DLD1 (cell line): ENCODE measurements around the gene PDHA1.

ENCODE experiments used
- in situ Hi-C: cut with HindIII; loops from 2 replicates; pipeline ENCODE4 v1.10.0; 2017; ENCODE audit warnings: low sequenced_read_pairs

PDHA1 gene

GRCh38 chrX:19372547-19373331, 29.0 kb downstream of the PDHA1 start:
- in situ Hi-C loops = no loop called here

- in situ Hi-C loops = no loop called here
Measured at GRCh38 chrX:19373351-19373891, 29.7 kb downstream of the PDHA1 start.

GRCh38 chrX:19375546-19375945, 31.8 kb downstream of the PDHA1 start:
- in situ Hi-C loops = no loop called here

- in situ Hi-C loops = no loop called here
Measured at GRCh38 chrX:19377799-19378198, 34.1 kb downstream of the PDHA1 start.

GRCh38 chrX:19381326-19381725, 37.6 kb downstream of the PDHA1 start:
- in situ Hi-C loops = no loop called here

GRCh38 chrX:19382555-19383145, 38.9 kb downstream of the PDHA1 start:
- in situ Hi-C loops = no loop called here

- in situ Hi-C loops = no loop called here
Measured at GRCh38 chrX:19386679-19387078, 43.0 kb downstream of the PDHA1 start.

- in situ Hi-C loops = no loop called here
Measured at GRCh38 chrX:19388064-19388679, 44.4 kb downstream of the PDHA1 start.

GRCh38 chrX:19388741-19389140, 45.0 kb downstream of the PDHA1 start:
- in situ Hi-C loops = no loop called here

GRCh38 chrX:19389227-19389845, 45.6 kb downstream of the PDHA1 start:
- in situ Hi-C loops = no loop called here

- in situ Hi-C loops = no loop called here
Measured at GRCh38 chrX:19392078-19392477, 48.4 kb downstream of the PDHA1 start.

GRCh38 chrX:19392703-19393102, 49.0 kb downstream of the PDHA1 start:
- in situ Hi-C loops = no loop called here

GRCh38 chrX:19403696-19404095, 60.0 kb downstream of the PDHA1 start:
- in situ Hi-C loops = no loop called here

- in situ Hi-C loops = no loop called here
Measured at GRCh38 chrX:19410259-19410658, 66.5 kb downstream of the PDHA1 start.
